ENCODE results near the gene NTM.

Gene NTM

DNA sequence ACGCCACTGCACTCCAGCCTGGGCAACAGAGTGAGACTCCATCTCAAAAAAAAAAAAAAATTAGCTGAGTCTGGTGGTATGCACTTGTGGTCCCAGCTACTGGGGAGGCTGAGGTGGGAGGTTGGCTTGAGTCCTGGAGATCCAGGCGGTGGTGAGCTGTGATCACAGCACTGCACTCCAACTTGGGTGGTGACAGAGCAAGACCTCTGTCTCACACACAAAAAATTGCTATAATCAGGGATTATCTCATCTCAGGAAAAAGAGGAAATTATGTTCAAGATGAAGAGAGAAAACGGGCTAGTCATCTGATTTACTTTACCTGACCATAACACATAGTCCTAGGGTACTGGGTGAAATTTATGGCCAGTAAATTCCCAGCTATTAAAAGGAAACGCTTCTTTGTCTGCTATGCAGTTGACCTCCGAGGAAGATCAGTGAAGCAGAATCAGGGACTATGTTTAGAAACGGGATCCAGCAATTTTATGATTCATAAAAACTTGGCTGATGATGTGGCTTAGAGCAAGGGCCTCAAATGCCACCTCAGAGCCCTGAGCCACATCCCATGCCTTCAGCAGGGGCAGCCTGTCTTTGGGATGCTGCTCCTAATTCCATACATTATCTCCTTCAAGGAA is 386.2 kb downstream of the NTM start:
- DNase-seq = no peak

DNA sequence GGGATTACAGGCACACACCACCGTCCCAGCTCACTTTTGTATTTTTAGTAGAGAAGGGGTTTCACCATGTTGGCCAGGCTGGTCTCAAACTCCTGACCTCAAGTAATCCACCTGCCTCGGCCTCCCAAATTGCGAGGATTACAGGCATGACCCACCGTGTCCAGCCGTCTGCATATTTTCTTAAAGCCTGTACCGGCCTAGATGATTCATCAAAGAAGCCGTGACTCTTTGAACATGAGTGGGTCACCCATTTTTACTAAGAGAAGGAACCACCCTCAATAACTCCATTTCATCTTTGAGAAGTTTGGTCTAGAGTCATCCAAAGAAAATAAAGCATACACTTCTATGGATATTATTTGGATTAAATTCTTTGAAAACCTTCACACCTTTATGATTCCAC is 388.3 kb downstream of the NTM start:
- DNase-seq = no peak

DNA sequence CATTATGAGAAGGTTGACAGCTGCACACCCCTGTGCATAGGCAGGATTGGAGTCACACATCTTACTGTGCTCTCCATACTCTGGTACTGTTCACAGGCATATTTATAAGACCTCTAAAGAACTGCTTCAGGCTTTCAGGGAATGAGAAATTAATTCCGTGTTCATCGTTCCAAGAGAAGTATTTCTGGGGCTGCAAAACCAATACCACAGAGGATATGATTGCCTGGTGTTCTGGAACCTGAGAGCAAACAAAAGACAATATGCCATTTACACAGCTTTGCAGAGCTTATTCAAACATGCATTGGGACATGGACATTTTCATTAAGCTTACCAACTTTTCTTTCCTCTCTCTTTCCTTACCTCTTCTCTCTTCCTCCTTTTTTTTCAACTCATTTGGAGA is 388.7 kb downstream of the NTM start:
- no peak for DNase-seq

DNA sequence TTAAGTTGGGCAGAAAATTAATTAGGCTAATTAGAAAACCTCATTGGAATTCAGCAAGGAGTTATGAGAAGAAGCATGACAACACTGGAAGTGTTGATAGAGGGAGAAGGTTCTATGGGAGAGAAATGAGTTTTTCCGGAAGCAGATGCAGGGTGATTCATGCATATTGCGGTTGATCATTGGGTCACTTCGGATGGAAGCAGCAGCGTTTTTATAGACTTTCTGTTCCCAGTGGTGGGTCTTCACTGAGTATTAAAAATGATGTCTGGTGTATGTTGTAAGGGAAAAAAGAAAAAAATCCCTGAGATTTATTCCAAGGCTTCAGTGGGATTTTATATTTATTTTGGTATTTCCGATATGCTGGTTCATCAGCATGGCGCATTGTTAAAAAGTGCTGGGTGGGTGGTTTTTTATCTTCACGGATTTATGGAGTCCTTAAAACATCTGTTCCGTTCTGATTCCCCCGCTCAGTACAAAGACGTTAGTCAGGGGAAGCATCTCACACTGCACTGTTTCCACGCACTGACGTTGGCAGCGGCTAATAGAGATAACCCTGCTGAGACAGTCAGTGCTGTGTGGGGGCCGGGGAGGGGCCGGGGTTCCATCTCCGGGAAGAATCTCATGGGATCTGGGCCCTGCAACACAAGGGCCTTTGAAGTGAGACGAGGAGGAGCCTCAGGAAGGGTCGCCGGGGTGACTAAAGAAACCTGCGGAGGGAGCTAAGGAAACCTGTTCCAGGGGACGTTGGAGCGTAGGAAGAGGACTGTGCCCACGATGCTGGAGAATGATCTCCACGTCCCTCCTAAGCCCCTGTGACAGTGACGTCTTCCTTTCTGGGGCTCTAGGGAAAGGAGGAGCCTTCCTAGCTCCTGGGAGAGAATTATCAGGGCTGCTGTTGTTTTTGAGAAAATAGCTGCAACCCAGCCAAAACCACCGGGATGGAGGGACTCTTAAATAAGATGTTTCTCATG is 390.0 kb downstream of the NTM start:
- no peak for DNase-seq

DNA sequence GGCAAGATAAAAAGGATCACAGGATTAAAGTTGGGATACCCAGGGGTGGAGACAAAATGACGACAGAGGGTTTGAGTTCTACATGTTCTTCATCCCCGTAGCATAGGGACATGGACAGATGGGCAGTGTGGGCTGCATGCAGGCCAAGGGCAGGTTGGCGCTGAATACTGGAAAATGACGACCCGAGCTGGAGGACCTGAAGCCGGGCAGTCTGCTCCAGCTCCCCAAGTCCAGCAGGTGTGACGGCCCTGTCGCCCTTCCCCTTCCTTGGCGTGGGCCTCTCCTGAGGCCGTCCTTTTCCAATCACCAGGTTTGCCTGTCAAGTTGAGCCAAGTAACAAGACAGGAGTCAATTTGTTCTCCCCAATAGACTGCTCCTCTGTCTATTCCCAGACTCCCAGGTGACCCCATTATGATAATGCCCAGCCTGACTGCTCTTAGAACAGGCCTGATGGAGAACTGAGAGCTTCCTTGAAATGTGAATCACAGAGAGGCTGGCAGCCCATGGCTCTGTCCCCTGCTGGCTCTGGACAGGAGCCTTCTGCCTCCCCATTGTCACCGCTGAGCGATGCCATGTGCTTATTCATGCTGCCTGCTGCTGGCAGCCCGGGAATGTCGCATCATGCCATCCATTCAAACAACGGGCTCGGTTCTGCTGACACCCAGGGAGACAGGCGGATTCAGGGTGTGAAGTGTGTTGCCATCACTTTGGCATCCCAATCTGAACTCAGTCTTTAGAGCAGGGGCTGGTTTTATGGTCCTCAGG is 392.1 kb downstream of the NTM start:
- DNase-seq = peak; percentile 90

DNA sequence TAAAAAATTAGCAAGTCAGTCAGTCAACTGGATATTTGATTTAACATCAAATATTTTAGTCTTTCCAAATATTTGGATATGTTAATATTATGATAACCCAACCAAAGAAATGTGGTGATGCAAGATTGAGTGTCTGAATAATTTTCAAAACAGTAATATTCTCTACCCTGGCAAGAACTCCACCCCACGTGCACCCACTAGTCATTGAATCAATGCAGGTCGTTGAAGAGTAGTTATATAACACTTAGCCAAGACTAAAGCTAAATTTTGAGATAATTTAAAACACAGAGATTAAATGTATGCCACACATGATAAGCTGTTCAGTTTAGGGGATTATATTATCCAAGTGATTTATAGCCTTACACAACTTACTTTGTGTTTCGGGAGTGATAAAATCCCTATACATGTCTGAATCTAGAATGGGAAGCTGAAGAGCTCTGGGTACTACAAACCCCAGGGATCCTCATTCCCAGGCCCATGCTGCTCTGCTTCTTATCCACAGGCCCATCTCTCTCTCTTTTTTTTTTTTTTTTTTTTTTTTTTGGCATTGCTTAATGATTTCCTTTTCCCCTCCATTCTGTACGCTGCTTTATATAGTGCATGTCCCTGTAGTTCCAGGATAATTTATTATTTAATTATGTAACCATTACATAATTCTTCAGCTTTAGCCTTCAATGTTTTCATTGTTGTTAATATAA is 392.9 kb downstream of the NTM start:
- no peak for DNase-seq

DNA sequence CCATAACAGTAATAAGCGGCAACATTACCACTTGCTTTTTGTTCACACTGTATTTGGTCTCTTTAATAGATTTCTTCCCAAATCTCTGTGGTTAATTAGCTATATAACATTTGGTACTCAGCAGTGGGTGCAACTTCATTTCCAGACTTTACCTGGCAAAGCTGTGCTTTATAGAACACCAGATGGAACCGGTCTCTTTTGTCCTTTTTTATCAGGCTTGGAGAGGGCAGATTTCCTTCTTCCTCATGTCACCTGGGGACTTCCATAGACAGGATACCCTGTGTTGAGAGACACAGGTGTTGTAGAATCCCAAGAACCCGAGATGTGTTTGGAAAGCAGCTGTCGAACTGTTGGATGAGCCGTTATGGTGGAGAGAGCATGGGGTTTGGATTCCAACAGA is 393.7 kb downstream of the NTM start:
- DNase-seq = peak; percentile 38 to 79

DNA sequence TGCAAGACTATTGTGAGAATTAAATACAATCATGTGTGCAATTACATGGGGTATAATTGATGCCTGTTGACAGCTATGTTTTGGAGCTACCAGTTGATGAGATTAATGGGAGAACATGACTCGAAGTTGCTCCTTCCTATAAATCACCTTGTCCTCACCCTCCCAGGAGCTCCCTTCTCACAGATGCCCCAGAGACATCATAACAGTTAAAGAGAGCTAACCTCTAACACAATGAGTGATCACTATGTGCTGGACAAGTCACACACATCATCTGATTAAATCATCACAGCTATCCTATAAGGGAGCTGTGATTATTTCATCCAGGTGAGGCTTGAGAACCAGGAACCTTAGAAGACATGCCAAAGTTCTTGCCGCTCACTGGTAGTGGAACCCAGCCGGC is 394.2 kb downstream of the NTM start:
- DNase-seq = no peak

DNA sequence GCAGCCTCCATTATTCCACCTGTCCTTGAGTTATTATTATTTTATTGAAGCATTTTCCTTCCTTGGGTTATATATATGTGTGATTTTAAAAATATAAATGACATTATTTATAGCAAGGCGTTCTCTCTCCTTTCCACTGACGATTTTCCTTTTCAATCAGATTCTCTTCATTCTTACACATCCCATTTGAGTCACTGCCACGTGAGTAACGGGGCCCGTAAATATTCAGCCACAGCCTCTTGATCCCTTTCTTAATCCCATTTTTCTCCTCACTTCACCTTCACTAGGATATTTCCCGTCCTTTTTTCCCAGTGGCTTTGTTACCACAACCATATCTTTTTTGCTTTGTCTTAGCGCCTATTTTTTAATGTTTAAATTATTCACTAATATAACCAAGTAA is 396.2 kb downstream of the NTM start:
- no peak for DNase-seq

DNA sequence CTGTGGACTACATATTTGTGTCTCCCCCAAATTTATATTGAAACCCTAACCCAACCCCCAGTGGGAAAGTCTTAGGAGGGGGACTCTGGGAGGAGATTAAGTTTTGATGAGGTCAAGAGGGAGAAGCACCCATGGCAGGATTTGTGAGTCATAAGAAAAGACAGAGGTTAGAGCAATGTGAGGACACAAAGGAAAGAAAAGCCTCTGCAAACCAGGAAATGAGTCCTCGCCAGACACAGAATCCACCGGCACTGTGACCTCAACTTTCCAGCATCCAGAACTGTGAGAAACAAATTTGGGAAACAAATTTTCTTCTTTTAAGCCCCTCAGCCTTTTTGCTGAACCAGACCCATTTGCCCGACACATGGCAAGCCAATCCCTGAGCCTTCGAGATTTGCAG is 397.0 kb downstream of the NTM start:
- no peak for DNase-seq

DNA sequence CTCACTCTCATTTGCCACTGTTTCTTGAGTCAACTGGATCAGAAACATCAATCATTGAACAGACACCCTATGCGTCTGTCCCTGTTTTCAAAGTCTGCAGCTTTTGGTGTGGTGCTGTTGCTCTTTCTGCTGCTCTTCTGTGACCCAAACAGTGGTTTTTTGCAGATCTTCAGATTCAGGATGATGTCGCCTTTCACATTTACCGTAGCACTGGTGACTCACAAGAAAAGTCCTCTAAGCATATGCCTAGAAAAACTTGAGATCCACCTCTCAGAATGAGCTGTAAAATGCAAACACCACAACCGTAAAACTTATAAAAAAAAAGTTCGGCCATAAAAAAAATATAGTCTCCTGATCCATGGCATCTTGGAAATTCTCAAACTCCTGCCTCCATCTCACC is 400.4 kb downstream of the NTM start:
- no peak for DNase-seq

DNA sequence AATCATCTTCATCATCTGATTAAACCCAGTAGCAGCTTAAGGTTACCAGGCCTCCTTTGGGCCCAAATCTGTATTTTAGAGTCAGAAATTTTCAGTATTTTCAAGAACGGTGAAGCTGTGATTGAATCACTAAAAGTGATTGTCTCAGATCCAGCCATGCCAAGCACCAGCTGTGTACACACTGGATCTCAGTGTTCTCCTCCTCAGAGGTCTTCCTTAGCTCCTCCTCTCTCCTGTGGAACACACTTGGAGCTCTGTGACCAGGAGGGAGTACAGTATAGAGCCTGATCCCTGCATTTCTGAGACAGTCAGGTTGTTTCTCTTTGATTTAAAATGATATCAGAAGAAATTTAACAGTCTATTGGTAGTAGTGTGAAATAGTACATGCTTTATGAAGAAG is 401.1 kb downstream of the NTM start:
- no peak for DNase-seq

DNA sequence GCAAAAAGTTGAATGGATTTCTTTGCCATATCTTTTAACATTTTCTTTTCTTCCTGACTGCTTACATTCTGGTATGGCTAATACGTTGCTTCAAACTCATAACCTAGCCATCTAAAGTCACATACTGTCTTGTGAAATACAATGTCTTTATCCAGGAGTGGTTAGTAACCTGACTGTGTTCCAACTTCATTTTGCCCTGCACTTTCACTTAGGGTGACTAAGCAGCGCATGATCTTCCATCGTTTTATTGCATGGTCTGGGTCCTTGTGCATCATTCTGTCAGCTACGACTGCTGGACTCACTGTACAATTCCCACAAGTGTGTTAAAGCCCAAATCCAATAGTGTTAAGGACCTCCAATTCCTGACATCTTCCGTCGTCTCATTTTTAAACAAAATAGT is 403.2 kb downstream of the NTM start:
- DNase-seq = no peak

DNA sequence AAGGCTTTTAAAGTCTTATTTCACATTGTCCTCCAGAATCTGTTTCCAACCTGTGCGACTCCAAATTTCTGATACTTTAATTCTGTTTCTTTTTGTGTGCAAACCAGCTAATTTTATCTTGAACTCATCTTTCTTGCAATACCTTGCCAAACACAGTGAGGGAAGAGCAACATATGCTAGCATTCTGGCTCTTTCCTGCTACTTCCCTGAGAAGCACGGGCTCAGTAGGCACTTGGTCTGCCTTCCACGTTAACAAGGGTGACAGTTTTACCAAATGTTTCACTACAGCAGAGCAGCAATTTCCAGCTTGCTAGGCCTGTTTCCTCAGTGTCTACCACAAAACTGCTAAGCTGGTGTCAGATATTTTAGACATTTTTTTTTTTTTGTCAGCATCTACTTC is 405.8 kb downstream of the NTM start:
- peak; percentile 33 to 66 for DNase-seq

DNA sequence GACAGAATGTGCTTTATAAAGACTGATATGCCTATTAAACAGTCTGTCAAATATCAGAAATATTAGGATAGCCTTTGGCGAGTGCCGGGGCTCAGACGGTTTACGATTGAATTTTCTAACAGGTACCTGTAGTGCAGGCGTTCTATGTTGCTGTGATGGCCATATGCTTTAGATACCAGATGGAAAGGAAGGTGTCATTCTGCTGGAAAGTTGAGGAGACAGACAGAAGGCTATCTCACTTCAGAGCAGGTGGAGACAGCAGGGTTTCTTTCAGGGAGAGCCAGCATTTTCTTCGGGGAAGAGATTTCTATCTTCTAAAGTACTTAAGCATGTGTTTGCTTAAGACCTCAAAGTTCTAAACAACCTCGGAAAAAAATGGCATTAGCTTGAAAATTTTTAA is 415.4 kb downstream of the NTM start:
- peak in 1 of 2 experiments; percentile 30 for DNase-seq

DNA sequence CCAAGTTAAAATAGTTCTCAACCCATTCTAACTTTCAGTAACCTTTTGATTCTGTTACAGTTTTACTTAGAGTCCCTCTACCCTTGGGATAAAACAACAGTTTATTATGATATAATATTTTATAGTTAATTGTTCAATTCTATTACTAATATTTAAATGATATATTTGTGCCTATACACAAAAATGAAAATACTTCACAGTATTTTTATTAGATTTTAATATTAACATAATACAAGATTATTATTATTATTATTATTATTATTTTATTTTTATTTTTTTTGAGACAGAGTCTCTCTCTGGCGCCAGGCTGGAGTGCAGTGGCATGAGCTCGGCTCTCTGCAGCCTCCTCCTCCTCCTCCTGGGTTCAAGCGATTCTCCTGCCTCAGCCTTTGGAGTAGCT is 416.7 kb downstream of the NTM start:
- DNase-seq = no peak

DNA sequence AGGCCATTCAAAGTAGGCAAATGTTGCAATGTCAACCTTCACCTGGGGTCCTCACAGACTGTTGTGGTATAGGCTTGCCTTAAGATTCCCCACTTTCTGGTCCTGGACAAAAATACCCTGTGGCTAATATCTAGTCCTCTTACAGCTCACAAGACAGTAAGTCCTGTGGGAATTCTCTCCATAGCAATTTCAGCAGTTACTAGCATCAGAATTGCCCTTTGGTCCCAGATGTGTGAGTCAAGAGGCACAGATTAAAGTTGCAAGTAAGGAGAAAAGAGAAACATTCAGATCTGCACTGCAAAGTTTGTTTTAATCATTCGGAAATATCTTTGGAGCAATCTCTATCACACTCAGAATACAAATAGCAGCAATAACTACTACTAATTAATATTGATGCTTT is 420.2 kb downstream of the NTM start:
- no peak for DNase-seq

DNA sequence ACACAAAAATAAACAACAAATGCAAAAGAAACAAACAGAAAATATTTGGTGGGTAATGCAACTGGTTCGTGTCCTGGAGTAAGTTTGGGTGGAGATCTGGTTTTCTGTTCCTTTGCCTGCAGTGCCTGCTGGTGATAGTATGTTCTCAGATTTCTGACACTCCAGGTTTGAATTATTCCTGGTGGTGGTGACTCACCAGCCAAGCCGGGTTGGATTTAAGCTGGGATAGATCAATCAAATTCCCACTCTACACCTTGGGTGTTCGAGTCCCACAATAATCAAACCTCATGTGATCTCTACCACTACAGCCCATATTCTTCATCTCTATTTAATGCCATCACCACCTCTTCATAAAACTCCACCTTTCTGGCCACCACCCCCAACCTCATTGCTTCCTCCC is 421.8 kb downstream of the NTM start:
- DNase-seq = no peak

DNA sequence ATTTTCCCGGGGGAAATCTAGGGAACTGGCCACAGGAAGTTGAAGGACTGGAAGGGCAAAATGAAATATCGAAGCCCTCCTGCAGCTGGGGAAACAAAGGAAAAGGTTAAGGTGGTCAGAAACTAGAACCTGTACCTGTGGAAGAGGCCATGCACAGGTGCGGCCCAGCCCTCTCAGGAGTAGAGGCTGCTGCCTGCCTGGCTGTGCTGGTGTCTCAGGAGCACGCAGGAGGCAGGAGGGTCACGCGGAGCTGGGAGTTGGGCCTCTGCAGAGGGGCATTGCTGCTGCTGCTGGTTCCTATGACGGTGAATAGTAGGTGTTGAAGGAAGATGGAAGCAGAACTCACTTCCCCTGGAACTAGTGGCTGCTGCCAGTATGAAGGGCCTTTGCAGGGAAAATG is 425.7 kb downstream of the NTM start:
- no peak for DNase-seq

DNA sequence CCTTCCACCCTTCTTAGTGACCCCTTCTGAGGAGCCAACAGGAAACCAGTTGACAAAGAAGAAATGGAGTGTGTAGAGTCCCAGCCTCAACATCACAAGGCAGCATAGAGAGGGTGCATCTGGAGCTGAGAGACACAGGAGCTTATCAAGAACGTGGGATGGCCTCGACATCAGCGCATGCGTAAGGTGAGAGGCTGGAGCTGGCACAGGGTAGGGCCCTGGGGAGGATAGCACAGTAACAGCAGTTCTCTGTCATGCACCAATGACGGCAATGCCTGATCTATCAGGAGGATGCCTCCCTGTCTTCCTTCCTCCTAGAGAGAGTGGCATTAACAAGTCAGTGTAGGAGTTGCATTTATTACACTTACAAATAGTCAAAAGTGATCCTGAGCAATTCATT is 426.1 kb downstream of the NTM start:
- no peak for DNase-seq

DNA sequence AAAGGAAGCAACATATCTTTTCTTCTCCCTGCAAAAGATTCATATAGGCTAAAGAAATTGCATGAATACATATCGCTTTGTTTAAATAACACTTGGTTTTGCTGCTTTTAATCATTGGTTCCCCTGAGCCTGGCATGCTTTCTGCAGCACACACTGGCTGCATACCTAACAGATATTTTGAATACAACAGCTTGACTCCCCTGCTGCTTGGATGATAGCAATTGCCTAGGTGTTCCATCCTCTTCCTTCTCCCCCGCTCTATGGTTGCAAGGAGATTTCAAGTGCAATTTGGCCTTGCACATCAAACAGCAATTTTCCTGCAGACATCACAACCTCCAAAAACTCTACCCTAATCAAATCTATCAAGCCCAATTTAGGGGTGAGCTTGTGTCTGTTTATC is 430.0 kb downstream of the NTM start:
- DNase-seq = peak in 1 of 2 experiments; percentile 40

DNA sequence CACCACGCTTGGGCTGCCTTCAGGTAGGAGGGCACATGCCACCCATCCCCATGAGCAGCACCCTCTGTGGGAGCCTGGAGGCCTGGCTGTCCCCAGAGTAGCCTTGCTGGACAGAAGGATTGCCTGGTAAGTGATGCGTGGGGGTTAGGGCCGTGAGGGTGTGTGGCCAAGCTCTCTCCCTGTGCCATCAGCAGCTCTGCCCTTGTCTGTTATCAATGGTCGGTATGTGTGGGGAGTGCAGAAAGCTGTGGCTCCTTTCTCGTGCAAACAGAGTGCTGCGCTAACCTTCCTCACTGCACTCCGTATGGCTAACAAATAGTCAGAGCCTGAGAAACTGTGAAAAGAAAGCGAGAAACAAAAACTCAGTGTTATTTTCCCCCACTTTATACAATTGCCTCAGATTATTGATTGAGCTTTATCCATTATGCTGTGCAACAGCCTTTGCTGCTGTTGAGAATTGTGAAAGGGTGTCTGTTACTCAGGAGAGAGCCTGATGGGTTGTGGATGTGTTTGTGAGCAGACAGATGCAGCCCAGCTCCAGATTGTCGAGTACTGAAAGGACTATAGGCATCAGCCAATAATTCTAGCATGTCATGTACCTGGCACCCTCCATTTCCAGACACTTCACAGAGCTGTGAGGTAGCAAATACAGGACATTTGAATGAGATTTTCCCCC is 432.2 kb downstream of the NTM start:
- no peak for DNase-seq

DNA sequence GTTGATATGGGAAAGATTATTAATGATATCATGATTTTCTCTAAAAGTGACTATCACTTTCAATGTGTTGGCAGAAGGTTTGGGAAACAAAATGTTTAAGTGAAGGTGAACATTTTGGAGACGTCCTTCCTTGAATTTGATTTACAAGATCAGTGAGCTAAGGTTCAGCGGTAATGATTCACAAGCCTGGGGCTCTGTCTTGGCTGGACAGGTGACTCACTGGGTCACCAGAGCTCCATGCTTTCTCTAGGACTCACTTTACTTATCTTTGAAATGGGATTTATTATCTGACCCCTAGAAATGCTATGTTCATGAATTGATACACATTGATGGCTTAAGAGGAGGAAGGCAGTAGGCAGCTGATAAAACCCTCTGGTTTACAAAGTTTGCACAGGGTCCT is 437.5 kb downstream of the NTM start:
- no peak for DNase-seq

Measured in cerebellar nuclear complex (tissue), 1 donor.